ENCODE results near the gene BAG5.
"Not testable (repeated sequence)": the region's sequence is repeated elsewhere in the genome, so short reads cannot be mapped to it uniquely, and the experiment has no call there.

The BAG5 gene

DNA sequence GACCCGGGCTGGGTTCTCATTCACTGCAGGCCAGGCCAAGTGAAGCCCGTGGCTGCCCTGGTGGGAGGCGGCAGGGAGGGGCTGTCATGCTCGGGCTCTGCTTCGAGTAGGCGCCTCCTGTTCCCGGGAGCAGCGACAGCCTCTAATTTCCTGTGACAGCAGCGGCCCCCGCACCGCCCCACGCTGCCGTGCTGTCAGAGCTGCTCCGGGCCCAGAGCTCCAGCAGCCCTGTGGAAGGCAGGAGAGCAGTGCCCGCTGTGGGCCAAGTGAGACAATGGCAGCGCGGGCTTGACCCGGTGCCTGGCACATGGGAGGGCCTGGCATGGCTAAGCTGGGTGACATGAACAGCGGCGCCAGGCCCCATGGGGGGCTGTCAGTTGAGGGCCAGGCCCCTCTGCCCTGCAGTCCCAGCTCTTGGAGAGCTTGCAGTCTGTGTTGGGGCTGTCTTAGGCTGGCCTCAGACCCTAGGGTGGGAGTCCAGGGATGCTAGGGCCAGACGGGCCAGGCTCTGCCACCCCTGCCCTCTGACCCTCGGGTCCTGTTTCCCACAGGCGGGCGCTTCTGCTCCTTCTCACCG is 28.4 kb downstream of the BAG5 start:
- no peak for DNase-seq

DNA sequence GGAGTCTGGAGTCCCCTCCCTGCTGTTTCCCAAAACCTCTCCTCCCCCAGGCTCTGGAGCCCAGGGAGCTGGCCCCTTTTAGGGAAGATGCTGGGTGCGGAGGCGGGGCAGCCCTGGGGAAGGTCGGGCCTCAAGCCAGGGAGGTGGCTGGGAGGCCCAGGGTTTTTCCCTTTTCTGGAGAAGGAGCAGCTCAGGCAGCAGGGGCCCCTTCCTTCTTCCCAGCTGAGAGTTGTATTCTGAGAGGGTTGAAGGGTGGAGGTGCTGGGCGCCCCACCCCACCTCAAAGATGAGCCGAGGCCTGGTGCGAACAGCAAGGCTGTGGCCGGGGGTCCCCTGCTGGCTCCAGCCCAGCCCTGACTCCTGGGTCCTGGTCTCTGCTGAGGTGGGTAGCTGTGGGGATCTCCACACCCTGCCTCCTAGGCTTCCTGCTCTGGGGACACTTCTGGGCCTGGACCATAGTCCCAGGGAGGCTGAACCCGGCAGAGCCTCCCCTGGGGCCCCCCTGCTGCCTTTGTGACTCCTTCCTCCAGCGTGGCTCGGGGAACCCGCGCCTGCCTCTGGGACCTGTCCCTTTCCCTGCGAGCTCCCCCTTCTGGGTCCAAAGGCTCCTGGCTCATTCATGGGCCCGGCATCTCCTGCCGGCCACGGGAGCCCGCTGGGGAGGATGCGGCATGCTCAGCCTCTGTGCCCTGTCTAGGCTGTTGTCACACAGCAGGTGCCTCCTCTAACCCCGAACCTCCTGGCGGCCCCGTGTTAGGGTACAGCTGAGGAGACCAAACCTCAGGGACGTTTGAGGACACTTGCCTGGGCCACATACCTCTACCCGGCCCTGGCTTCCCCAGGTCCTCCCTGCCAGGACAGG is 29.1 kb downstream of the BAG5 start:
- peak; percentile 54 for DNase-seq

DNA sequence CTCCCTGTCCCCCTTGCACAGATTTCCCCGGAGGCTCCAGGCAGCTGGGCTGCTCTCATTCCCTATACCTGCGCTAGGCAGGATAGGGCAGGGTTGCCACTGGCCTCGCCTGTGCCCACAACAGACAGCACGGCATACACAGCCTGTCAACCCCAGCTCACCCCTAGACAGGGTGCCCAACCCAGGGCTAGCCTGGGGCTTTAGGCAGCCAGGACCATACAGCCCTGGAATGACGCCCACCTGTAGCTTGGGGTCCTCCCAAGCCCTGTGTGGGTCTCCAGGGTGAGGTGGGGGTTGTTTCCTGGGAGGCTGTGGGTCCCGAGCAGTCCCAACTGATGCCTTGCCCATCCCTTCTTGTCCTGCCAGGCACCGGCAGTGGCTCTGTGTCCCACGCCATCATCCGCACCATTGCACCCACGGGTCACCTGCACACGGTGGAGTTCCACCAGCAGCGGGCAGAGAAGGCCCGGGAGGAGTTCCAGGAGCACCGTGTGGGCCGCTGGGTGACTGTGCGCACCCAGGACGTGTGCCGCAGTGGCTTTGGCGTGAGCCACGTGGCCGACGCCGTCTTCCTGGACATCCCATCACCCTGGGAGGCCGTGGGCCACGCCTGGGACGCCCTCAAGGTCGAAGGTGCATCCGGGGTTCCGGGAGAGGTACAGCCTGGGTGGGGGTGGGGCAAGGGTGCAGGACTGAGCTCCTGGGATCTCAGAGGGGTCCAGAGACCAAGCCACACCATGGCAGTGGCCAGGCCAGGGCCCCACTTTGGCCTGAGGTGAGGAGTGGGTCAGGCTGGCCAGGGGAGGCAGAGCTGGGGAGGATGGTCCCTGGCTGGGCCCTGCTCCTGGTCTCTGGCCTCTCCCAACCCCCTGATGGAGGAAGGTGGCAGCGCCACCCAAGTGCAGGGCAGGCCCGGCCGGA is 30.0 kb downstream of the BAG5 start:
- DNase-seq = no peak

DNA sequence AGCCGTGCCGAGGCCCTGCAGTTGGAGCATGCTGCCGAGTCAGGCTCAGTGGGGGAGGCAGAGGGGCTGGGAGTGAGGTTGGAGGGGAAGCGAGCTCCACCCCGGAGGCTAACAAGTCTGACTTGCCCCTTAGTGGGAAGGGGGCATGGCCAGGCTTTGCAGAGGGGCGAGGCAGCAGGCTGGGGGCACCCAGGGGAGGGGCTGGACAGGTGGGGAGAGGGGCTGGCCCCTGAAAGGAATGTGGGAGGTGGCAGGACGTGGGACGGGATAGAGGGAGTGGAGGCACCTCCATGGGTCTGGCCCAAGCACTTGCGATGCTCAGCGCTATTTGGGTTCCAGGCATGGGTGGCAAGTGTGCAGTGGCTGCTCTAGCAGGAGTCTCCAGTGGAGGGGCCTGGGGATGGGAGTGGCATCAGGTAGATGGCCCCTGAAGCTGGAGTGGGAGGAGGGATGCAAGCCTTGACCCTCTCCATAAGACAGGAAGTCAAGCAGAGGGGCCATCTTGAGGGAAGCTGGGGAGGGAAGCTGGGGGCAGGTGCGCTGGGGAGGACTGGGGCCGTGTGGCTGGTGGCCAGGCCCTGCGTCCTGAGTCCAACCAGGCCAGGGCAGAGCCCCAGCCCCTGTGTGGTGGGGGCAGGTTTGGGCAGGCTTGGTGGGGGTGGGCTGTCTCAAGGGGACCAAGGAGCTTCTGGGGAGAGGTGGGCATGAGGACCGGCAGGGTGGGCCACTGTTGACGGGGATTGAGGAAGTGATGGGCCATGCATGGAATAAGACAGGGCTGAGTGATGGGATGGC is 30.8 kb downstream of the BAG5 start:
- DNase-seq = no peak

DNA sequence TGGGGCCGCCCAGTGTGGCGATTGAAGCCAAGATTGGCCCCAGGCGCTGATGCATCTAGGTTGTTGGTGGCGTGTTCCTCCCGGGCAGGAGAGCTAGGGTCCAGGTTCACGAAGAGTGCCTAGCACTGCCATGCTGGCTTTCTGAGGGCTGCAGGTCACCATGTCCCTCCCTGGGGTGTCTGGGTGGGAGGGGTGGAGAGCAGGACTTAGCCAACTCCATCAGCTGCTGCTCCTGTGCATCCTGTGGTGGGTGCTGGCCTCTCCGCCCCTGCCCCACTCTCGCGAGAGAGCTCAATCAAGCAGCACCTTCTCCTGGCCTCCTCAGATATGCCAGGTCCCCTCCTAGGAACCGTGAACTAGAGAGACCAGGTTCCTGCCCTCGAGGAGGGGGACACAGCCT is 31.6 kb downstream of the BAG5 start:
- no peak for DNase-seq

DNA sequence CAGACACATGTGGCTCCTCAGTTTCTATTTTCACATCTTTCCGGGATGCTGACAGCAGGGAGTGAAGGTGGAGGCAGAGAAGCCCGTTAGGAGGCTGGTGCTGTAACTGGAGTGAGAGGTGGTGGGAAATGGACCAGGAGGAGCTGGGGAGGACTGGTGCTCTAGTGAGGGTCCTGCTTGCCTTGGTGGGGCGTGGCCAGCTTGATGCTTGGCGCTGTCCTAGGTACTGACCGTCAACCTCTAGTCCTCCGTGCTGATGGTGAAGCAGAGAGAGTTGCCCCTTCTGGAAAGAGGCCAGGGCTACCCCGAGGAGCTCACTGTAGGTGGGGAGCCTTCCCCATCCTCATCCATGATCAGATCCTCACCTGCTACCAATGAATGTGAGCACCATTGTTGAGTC is 32.1 kb downstream of the BAG5 start:
- no peak for DNase-seq

DNA sequence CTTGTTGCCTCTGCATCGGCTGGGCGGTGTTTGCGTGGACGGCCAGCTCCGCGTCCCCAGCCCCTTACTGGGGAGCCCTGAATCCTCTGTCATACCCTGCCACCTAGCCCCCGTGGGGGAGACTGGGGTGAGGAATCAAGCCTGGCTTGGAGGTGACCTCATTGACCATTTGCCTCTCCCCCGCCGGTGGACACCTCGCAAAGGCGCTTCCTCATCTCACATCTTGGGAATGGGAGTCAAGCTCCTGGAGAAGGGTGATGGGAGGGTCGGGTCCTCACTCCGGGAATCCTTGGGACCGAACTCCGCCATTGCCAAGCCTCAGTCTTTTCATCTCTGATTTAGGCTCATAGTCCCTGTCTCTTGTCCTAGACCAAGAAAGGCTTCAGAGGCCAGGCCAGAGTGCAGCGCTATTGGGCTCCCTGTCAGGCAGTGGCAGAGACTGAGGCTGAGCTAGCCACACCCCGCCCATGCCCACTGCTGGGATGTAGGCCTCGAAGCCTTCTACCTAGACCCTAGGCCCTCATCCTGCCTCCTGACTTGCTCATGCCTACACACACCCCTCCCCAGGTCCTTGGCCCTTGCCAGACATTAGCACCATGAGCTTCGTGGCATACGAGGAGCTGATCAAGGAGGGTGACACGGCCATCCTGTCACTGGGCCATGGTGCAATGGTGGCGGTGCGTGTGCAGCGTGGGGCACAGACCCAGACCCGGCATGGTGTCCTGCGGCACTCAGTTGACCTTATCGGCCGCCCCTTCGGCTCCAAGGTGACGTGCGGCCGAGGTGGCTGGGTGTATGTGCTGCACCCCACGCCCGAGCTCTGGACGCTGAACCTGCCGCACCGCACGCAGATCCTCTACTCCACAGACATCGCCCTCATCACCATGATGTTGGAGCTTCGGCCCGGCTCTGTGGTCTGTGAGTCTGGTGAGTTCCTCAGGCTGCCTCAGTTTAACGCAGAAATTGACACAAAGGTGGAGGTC is 32.8 kb downstream of the BAG5 start:
- DNase-seq = no peak

DNA sequence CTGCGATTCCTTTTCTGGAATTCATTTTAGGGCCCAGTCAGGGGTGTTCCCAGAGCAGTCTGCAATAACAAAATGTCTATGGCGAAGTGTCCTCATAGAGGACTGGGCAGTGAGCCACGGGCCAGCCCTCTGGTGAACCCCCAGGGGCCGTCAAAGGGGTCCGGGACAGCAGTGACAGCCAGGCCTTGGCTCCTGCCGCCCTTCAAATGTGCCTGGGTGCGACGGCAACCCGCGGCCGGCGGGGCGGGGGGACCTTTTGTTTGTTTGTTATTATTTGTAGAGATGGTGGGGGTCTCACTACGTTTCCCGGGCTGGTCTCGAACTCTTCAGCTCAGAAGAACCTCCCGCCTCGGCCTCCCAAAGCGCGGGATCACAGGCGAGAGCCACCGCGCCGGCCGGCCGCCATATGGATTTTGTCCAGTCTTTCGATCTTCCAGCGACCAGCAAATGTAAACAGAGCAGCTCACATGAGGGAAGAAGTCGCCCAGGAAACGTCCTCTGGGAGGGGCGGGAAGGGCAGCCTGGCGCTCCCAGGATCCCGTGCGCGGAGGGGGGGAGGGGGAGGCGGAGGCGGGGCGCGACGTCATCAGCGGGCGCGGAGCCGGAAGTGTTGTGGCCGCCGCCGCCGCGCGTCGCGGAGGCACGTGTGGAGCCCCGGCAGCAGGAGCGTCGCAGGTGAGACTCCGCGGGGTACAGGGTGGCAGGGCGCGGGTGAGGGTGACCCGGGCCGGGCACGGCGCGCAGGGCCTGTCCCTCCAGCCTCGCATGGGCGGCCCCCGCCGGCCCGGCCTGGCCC is 33.7 kb downstream of the BAG5 start, which contains the start of gene TRMT61A:
Gene TRMT61A (plus strand): TSS at position 610 of the 796 bp plus-strand sequence. CDS start 783 bp downstream, outside the sequence.
- DNase-seq = peak; percentile 88

DNA sequence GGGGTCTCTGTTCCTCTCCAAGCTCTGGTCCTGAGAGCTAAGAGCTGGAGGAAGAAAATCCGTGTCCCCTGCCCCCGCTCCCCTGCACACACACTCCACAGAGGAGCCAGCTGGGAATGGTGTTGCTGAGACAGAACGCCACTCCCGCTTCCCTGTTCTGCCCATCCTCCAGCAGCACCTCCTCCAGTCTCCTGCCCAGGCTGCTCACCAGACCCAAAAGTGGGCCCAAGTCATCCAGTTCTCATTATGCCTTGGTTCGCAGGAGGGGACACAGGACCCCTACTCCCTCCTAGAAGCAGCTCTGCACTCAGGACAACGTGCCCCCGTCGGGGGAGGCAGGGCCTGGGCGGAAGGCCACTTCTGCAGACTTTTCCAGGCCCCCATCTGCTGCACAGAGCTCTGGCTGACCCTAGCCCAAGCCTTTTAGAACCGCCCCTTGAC is 34.3 kb downstream of the BAG5 start:
- DNase-seq = no peak

DNA sequence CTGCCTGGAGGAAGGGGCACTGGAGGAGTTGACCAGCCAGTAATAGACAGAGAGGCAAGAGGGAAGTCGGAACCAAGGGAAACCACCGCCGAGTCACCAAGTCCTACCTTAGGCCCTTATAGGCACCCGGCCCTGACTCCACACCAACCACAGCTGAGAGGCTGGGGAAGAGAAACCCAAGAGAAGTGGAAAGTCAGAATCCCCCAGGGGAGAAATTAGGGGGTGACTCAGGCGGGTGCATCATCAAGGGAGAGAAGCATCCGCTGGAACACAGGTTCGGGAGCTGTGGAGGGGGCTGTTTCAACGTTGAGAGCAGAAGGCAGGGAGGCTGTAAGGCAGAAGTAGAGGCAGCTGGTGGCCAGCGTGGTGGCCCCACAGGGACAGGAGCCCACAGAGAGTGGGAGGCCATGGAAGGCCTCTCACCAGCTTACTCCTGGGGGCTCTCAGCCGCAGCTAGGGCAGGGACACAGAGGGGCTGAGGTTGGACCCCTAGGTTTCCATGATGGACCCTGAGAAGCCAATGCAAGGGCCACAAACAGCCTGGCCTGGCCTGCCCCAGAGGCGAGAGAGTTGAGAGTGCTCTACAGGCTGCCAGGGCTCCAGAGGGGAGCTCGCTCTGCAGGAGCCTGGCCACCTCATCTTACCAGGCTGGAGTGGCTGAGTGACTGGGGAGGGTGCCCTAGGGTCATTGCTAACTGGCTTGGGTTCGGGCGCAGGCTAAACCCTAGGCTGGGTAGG is 34.9 kb downstream of the BAG5 start:
- peak; percentile 91 for DNase-seq

DNA sequence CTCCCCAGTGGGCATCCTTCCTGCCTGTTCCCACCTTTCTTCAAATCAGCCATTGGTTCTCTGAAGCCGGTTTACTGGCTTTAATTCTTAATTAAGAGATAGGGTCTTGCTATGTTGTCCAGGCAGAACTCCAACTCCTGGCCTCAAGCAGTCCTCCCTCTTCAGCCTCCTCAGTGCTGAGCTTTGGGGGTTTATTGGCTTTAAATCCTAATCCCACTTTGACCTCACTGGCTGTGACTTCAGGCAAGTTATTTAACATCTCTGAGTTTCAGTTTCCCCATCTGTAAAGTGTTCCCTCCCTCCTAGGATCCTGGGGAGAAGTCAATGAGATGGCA is 35.6 kb downstream of the BAG5 start:
- DNase-seq = peak; percentile 59

DNA sequence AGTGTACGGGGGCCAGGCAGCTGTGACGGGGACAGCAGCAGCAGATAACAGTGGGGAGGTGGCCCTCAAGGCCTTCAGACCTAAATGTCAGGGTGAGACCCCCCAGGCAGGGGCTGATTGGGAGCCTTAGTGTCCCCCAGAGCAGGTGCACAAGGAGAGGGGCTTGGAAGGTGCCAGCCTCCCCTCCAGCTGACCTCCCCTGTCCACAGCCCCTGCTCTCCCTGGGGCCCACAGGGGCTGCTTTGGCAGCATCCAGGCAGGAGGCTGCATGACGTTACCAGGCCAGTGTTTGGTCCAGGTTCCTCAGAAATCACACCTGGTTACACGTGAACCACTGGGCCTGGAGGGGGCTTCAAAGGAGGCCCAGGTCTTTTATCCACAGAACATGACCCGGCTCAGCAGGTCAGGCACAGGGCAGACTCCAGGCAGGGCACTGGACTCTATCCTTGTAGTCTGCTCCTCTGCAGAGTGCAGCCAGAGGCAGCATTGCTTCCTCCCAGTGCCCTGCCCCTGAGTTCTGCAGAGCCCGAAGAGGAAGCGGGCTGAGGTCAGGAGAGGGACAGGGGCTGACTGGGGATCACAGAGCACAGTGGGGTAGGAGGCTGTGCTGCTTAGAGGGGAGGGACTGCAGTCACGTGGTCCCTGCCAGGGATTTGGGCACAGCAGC is 36.1 kb downstream of the BAG5 start:
- peak; percentile 69 for DNase-seq

DNA sequence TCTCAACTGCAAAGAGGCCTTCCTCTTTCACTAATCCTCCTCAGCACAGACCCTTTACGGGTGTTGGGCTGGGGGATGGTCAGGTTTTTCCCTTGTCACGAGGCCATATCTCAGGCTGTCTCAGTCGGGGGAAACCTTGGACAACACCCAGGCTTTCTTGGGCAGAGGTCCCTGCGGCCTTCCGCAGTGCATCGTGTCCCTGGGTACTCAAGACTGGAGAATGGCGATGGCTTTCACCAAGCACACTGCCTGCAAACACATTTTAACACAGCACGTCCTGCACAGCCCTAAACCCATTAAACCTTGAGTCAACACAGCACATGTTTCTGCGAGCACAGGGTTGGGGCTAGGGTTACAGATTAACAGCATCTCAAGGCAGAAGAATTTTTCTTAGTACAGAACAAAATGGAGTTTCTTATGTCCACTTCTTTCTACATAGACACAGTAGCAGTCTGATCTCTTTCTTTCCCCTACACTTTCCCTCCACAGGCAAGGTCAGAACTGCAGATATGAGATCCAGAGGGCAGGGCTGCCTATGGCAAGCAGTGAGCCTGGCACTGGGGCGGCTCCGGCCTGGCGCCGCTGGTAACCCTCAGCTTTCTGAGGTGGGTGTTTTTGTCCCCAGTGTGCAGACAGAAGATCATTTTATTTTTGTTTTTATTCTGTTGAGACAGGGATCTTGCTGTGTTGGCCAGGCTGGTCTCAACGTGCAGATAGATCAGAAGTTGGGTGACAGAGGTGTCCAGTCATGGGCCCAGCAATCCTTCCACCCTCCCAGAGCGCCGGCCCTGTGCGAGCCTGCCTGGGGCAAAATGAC is 36.8 kb downstream of the BAG5 start:
- not testable (repeated sequence) for DNase-seq

DNA sequence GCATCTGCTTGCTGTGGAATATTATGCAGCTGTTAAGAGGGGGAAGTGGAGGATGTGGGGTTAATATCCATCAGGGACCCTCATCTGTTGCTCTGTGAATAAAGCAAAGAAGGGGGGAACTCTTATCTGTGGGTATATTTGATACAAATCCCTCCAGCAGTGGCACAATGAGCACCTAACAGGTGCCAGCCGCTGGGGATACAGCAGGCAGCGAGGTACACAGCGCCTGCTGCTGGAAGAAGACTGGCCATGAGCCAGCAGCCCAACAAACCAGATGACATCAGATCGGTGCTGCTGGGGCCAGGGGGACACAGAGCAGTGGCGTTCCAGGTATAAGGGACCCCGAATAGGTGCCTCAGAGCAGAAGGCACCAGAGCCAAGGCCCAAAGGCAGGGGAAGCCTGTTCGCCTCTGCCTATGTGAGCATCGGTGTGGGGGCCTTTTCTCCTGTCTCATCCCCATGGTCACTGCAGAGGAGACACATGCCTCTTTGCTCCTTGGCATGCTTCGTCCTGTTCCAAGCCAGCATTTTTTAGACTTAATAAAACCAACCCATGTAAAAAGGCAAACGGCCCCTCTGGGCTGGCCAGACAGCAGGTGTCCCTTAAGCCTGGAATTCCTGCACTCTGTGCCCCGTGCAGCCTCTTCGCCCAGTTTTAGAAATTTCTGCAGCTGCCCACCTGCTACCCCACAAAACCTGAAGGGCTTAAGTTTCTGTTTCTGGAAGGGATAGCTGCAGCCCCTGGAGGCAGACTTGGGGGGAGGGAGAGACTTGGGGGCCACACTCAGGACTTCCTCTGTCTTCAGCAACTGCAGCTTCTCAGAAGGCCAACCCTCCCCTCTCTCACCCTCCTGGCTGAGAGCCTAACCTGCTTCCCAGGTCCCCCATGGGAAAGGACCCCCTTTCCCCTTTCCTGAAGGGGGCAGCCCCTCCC is 38.2 kb downstream of the BAG5 start:
- no peak for DNase-seq

DNA sequence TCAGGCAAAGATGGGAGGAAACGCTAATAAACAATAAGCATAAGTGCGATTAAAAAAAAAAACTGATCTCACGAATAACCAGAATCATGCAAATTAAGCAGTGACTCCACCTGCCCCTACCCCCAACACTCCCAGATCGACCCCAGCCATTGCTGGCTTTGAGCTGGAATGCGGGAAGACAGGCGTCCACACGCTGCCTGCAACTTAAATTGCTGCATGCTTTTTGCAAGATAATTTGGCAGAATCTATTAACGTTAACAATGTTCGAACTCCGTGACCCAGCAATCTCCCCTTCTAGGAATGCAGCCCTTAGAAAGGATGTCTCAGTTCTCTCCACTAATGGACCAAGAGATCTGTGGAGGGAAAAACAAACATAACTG is 38.9 kb downstream of the BAG5 start:
- DNase-seq = no peak

DNA sequence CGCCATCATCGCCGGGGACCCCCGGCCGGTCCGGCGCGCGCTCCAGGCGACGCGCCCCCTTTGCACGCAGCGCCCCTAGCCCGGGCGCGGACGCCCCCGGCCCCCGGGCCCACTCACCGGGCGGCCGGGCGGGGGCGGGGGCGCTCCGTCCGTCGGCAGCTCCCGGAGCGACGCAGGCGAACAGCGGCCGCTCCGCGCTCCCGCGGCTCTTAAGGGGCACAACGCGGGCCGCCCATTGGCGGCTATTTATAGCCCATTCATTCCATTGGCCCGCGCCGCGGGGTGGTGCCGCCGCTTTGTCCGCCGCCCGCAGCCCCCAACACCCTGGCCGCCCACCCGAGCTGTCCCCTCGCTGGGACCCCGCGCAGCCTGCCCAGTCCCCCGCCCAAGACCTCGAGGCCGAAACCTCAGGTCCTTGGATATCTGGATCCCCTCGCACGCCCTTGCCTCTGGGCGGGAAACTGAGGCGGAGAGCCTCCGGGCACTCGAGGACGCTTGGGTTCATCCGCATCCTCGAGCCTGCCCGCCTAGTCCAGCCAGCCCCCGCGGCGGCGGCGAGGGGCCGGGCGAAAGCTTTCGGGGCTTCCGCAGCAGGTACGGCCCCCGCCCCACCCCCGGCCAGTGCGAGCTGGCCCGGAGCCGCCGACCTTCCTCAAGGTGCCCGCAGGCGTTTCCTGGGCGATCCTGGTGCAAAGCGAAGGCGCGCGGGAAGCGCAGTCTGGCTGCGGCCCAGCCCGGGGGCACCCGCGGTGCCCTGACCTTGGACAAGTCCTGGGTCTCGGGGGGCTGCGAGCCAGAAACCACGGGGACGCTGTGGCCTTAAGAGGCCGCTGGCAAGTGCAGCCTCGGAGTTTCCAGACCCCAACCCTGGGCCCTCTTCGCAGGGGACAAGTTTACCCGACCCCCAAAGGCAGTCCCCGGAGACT is 39.5 kb downstream of the BAG5 start, which contains the start of gene CKB:
Gene CKB (minus strand): TSS at position 182 of the 926 bp plus-strand sequence. CDS start 337 bp downstream, outside the sequence.
- DNase-seq = peak; percentile 65

Data from inflammatory macrophage treated with lipopolysaccharide for 4 hours (primary cell).